Keratinocyte (primary cell): Measurements from ENCODE around the gene HDAC10. TPM values are rescaled to one million over a fixed set of nuclear protein-coding genes. Genes with fewer than 3 reads are reported as not detected.

Experiments
- DNase-seq: peaks from one replicate; pipeline ENCODE4 v3.0.0-alpha.2; 2011; ENCODE audit warnings: low read depth, missing footprints, low spot score
- FAIRE-seq: peaks from 2 replicates; lab custom pipeline; 2011; peaks lifted over from hg19 to GRCh38; lab: Jason Lieb, UNC
- H2AFZ ChIP-seq: 2 replicates; pipeline ENCODE4 v1.6.0; 2012; ENCODE audit warnings: low read length, control low read depth, inconsistent platforms; ENCODE audit not compliant: control insufficient read depth
- H3K27ac ChIP-seq: 2 replicates; pipeline ENCODE4 v1.5.1; 2011; ENCODE audit warnings: low read length; ENCODE audit not compliant: control insufficient read depth, insufficient read depth
- H3K27me3 ChIP-seq: 3 replicates; pipeline ENCODE4 v1.6.0; 2011; ENCODE audit warnings: low read length; ENCODE audit not compliant: control insufficient read depth, insufficient read depth; ENCODE audit errors: extremely low read depth
- H3K36me3 ChIP-seq, 2 experiments: 2 replicates in 1 of 2; 3 replicates in 1 of 2; pipeline ENCODE4 v1.5.1; 2011; ENCODE audit warnings: low read length in 2 of 2, mild to moderate bottlenecking in 1 of 2; ENCODE audit not compliant: control insufficient read depth in 2 of 2, insufficient read depth in 2 of 2; ENCODE audit errors: extremely low read depth in 1 of 2
- H3K4me1 ChIP-seq: 3 replicates; pipeline ENCODE4 v1.5.1; 2011; ENCODE audit warnings: low read length; ENCODE audit not compliant: control insufficient read depth, insufficient read depth; ENCODE audit errors: extremely low read depth
- H3K4me2 ChIP-seq: 3 replicates; pipeline ENCODE4 v1.6.0; 2011; ENCODE audit warnings: low read depth, low read length; ENCODE audit not compliant: control insufficient read depth, insufficient read depth; ENCODE audit errors: extremely low read depth
- H3K4me3 ChIP-seq, 3 experiments: fragments of 200-600 bp in 1 of 3; sonication (generic) in 1 of 3; 2 replicates in 2 of 3; 3 replicates in 1 of 3; pipeline ENCODE4 v1.5.1; 2011 to 2016; ENCODE audit warnings: low read length in 3 of 3, mild to moderate bottlenecking in 3 of 3, control low read depth in 2 of 3, inconsistent platforms in 1 of 3, low read depth in 1 of 3, mixed read lengths in 1 of 3, mixed run types in 1 of 3, moderate library complexity in 1 of 3; ENCODE audit not compliant: control insufficient read depth in 2 of 3, insufficient read depth in 2 of 3; ENCODE audit errors: extremely low read depth in 1 of 3
- H3K79me2 ChIP-seq: 2 replicates; pipeline ENCODE4 v1.6.0; 2012; ENCODE audit warnings: low read length; ENCODE audit not compliant: control insufficient read depth, insufficient read depth
- H3K9ac ChIP-seq: 3 replicates; pipeline ENCODE4 v1.6.0; 2011; ENCODE audit warnings: low read length; ENCODE audit not compliant: control insufficient read depth, insufficient read depth; ENCODE audit errors: extremely low read depth
- H3K9me1 ChIP-seq: 3 replicates; pipeline ENCODE4 v1.6.0; 2011; ENCODE audit warnings: low read length; ENCODE audit not compliant: control insufficient read depth, insufficient read depth; ENCODE audit errors: extremely low read depth
- H3K9me3 ChIP-seq: 2 replicates; pipeline ENCODE4 v1.5.1; 2012; ENCODE audit warnings: low read depth, low read length; ENCODE audit not compliant: control insufficient read depth
- H4K20me1 ChIP-seq: 3 replicates; pipeline ENCODE4 v1.6.0; 2011; ENCODE audit warnings: low read length; ENCODE audit not compliant: control insufficient read depth, insufficient read depth; ENCODE audit errors: extremely low read depth
- CTCF ChIP-seq, 3 experiments: IDR thresholded peaks in 1 of 3; conservative IDR thresholded peaks in 1 of 3; optimal IDR thresholded peaks in 1 of 3; 2 replicates in 2 of 3; 3 replicates in 1 of 3; pipeline versions ENCODE3 to v1.5.1; 2011; ENCODE audit warnings: low read length in 3 of 3, mild to moderate bottlenecking in 3 of 3, moderate library complexity in 2 of 3, control low read depth in 1 of 3, inconsistent platforms in 1 of 3; ENCODE audit not compliant: insufficient read depth in 2 of 3; ENCODE audit errors: extremely low read depth in 1 of 3
- EZH2 ChIP-seq: IDR thresholded peaks from one replicate; pipeline ENCODE4 v1.6.1; 2012; ENCODE audit warnings: inconsistent platforms, mild to moderate bottlenecking, low read length, moderate library complexity
- dilution Hi-C: fragments of 300-500 bp; cut with MboI; formaldehyde crosslinking; loops from one replicate; pipeline ENCODE4 v1.7.0; 2020; ENCODE audit warnings: low sequenced_read_pairs; ENCODE audit not compliant: extremely low pct_ligation_motif_present
- polyA plus RNA-seq, 5 experiments: library from polyadenylated mRNA; depleted of rRNA in 3 of 5; stranded (reverse) in 3 of 5; stranded (forward) in 1 of 5; unstranded in 1 of 5; fragments of >200 nt; gene quantifications; 1 replicate in 1 of 5; 2 replicates in 3 of 5; 3 replicates in 1 of 5; pipeline versions ENCODE4 v1.2.1 to v1.2.3, GENCODE V29; 2011 to 2012; ENCODE audit warnings: missing spikeins in 2 of 5, low read depth in 1 of 5, low replicate concordance in 1 of 5

HDAC10 gene
- polyA plus RNA-seq, 1 donor (not counting 4 experiments of a cell fraction or from before 2014, with no cell fraction given), result 4.7 TPM

- Histone ChIP-seq H3K27me3 (no peaks in the 10 kb centered on the region), H3K9me3 (no peaks in the 10 kb centered on the region), H3K27ac (no peak overlapping the region), H4K20me1 (peaks cover 8% of the 10 kb centered on the region), H2AFZ (no peak overlapping the region), H3K9ac (no peak overlapping the region), H3K4me3 (no peak overlapping the region), H3K36me3 (peaks cover 32 to 38% of the 10 kb centered on the region in 2 experiments), H3K4me2 (no peak overlapping the region), H3K4me1 (peaks cover 18% of the 10 kb centered on the region), H3K79me2 (peaks cover 49% of the 10 kb centered on the region), H3K9me1 (no peaks in the 10 kb centered on the region)
- dilution Hi-C loops, result no loop called here
- FAIRE-seq (no peak), DNase-seq (no peak)
- TF ChIP-seq EZH2 (no peak), CTCF (optimal IDR thresholded peaks at IDR 0.05 in 1 of 3, IDR thresholded peaks at IDR 0.05 in 1 of 3, conservative IDR thresholded peaks at IDR 0.05 in 1 of 3; ENCODE audit: extremely low read depth in 1 of 3, insufficient read depth in 2 of 3, low read length in 3 of 3) (no peak)
Measured at GRCh38 chr22:50286275-50286674, 35.2 kb upstream of the HDAC10 start.

- H3K79me2 ChIP-seq, result peaks cover 44% of the 10 kb centered on the region
Measured at GRCh38 chr22:50285568-50286229, 34.6 kb upstream of the HDAC10 start.

More at GRCh38 chr22:50285568-50286229, 34.6 kb upstream of the HDAC10 start:
- no peak overlapping the region for H3K27ac ChIP-seq
- H4K20me1 ChIP-seq, result peaks cover 8% of the 10 kb centered on the region
- FAIRE-seq, result no peak
- H3K4me3 ChIP-seq, result no peak overlapping the region
- no peak for DNase-seq
- peaks cover 18% of the 10 kb centered on the region for H3K4me1 ChIP-seq
- H3K4me2 ChIP-seq, result no peak overlapping the region
- H3K9me1 ChIP-seq, result no peaks in the 10 kb centered on the region
- dilution Hi-C loops, result no loop called here
- H3K36me3 ChIP-seq, result peaks cover 32 to 37% of the 10 kb centered on the region in 2 experiments
- H3K9me3 ChIP-seq, result no peaks in the 10 kb centered on the region
- no peak overlapping the region for H3K9ac ChIP-seq
- no peaks in the 10 kb centered on the region for H3K27me3 ChIP-seq
- TF ChIP-seq CTCF (optimal IDR thresholded peaks at IDR 0.05 in 1 of 3, IDR thresholded peaks at IDR 0.05 in 1 of 3, conservative IDR thresholded peaks at IDR 0.05 in 1 of 3; ENCODE audit: extremely low read depth in 1 of 3, insufficient read depth in 2 of 3, low read length in 3 of 3) (no peak), EZH2 (no peak)
- no peak overlapping the region for H2AFZ ChIP-seq
